GM12892 (cell line): ENCODE results near the gene HOXB5.

Experiments used
- POLR2A ChIP-seq: IDR thresholded peaks from 2 replicates; pipeline ENCODE4 v1.6.1; 2011; ENCODE audit warnings: low read depth, low read length, control low read depth
- POLR2AphosphoS5 ChIP-seq: IDR thresholded peaks from 2 replicates; pipeline ENCODE4 v1.6.1; 2011; ENCODE audit warnings: low read depth, low read length, control low read depth
- TAF1 ChIP-seq: IDR thresholded peaks from 2 replicates; pipeline ENCODE4 v1.6.1; 2011; ENCODE audit warnings: low read depth, mild to moderate bottlenecking, control low read depth, low read length, borderline replicate concordance

DNA sequence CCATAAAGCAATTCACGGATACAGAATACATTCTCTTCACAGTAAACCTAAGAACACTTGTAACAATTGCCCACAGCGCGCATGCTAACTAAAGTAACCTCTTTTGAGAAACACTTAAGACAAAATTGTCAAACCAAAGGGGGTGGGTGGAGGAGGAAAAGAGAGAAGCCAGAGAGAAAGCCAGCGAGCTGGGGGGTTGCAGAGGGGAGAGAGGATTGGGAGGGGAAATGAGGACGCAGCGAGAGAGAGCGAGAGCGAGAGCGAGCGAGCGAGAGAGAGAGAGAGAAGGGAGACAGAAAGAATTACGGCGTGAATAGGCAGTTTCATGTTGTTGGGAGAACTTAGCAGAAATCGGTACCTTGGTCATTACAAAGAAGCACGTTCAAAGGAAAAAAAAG is 18.9 kb upstream of the HOXB5 start:
- TF ChIP-seq POLR2AphosphoS5 (no peak), POLR2A (no peak), TAF1 (no peak)
